ENCODE results near the gene DHCR7.

The DHCR7 gene, protein sequence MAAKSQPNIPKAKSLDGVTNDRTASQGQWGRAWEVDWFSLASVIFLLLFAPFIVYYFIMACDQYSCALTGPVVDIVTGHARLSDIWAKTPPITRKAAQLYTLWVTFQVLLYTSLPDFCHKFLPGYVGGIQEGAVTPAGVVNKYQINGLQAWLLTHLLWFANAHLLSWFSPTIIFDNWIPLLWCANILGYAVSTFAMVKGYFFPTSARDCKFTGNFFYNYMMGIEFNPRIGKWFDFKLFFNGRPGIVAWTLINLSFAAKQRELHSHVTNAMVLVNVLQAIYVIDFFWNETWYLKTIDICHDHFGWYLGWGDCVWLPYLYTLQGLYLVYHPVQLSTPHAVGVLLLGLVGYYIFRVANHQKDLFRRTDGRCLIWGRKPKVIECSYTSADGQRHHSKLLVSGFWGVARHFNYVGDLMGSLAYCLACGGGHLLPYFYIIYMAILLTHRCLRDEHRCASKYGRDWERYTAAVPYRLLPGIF

DNA sequence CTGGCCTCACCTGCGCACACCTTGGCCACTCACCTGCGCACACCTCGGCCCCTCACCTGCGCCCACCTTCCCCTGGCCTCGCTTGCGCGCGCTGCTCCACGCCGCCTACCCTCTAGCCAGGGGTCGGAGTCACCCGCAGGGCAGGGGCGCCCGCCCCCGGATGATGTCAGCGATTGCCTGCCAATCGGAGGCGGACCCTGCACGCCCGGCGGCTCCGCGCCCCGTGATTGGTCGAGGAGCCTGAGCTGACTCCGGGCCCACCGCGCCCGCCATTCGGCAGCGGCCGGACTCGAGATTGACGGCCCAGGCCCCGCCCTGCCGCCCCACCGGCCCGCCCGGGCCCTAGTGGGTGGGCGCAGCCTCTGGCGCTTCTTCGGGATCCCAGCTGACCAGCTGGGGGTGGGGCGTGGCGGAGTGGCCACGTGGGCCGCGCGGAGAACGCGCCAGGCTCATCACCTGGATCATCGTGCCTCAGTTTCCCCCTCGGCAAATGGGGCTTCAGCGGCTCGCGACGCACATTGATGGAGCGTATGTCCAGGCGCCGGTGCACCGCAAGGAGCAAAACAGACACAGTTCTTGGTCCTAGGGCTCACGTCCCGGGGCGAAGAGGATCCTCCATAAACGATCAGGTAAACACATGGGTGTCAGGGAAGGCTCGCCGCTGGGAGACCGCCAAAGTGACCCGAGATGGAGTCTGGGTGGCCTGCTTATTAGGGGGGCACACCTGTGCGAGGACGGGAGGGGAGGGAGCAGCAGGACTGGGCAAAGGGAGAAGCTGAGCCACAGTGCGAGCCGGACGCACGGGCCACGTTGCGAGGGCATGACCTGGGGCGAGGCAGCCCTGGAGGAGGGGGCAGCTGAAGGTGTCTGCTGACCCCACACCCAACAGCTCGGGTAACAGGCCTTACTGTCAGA is at the start of gene DHCR7:
DHCR7 (minus strand) TSS at position 137 of the 915 bp plus-strand sequence. CDS start 3,441 bp downstream, outside the sequence.
- peak; percentile 64 to 98 (median 90) for DNase-seq

DNA sequence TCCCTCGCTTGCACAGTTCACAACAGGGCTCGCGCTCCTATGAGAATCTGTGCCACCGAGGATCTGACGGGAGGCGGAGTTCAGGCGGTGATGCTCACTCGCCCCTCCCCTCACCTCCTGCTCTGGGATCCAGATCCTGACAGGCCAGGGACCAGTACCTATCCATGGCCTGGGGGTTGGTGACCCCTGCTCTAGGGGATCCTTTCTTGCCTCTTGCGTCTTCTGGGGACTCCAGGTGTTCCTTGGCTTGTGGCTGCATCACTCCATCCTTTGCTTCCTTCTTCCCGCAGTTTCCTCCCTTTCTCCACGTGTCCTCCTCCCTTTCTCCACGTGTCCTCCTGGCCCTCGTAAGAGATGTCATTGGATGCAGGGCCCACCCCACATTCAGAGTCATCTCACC is 48.2 kb upstream of the DHCR7 start:
- DNase-seq, result no peak

DNA sequence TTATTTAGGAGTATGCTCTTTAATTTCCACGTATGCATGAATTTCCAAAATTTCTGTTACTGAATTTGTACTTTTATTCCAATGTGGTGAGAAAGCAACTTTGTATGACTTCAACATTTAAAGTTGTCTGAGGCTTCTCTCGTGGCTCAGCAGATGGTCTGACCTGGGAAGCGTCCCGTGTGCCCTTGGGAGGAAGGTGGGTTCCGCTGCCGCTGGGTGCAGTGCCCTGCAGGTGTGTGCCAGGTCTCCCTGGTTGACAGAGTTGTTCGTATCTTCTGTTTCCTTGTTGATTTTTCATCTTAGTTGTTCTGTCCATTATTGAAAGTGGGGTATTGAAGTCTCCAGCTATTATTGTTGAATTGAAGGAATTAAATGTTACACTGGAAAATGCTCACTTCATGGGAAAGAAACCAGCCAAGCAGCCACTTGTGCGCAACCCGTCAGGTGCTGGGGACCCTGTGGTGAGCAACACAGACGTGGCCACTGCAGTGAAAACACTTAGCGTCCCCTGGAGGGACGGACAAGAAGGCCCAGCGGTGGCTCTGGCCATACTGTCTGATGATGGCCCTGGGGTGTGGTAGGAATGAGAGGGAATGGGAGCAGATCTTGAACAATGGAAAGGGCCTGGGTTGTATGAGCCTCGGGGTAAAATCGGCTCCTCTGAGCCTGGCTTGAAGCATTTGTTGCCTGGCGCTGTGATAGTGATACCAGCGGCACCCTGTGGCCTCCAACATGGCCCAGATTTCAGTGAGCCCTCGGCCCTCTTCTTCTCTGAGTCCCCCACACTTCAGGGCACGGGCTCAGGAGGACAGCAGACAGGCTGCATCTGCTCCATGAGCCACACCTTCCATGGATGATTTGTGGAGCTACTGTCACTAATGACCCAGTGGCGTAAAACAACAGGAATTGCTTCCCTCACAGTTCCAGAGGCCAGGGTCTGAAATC is 47.4 kb upstream of the DHCR7 start:
- DNase-seq, result no peak

DNA sequence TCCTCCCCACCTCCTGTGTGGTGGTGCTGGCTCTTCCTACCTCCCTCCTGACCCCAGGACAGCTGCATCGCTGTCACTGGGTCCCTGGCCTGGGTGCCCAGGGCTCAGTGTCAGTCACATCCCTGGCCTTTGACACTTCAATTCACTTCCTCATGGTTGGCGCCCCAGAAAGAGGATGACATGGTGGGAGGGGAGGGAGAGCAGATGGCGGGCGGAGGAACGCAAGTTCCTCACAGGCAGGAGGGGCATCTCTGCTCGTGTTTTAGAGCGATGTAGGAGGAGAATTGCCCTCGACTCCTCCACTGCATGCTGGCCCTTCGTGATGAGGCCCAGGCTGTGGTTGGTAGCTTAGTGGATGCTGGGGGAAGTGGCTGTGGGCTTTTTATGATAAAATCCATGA is 43.7 kb upstream of the DHCR7 start:
- no peak for DNase-seq

DNA sequence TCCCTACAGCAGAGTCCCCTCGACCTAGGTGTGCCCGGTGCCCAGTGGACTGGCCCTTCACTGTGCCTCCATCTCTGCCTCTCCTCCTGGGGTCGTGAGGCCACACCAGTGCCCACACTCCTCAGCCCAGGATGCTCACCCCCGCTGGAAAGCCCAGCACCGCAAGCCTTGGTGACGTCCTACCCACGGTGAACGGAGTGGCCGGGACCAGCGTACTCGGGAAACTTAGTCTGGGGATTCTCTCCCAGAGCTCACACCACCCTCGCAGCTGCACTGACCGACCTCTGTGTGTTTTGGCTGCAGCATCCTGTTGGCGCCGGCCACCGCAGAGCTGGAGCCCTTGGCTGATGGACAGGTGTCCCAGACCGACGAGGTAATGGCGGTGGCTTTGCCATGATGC is 43.3 kb upstream of the DHCR7 start:
- no peak for DNase-seq

DNA sequence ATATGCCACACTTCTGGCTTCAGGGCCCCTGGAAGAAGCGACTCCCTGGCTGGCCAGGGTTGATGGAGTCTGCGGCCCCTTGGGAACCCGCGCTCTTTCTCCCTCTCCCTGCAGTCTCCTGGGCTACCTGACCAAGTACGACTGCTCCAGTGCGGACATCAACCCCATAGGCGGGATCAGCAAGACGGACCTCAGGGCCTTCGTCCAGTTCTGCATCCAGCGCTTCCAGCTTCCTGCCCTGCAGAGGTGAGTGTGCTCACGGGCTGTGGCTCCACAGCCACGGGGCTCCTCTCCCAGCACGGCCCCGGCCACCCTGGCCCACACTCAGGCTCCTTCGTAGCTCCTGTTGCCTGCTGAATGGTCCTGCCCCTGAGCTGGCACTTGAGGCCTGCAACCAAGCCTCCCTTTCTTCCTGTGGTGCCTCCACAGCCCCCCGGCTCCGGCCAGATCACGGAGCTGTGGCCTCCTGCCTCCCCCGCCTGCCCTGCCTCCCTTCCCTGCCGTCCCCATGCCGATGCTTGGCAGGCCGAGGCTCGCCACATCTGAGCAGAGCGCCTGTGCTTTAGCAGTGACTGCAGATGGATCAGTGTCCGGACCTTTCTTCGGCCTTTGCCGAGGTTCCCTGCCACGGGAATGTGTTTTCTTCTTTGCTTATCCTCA is 42.7 kb upstream of the DHCR7 start:
- DNase-seq, result no peak

DNA sequence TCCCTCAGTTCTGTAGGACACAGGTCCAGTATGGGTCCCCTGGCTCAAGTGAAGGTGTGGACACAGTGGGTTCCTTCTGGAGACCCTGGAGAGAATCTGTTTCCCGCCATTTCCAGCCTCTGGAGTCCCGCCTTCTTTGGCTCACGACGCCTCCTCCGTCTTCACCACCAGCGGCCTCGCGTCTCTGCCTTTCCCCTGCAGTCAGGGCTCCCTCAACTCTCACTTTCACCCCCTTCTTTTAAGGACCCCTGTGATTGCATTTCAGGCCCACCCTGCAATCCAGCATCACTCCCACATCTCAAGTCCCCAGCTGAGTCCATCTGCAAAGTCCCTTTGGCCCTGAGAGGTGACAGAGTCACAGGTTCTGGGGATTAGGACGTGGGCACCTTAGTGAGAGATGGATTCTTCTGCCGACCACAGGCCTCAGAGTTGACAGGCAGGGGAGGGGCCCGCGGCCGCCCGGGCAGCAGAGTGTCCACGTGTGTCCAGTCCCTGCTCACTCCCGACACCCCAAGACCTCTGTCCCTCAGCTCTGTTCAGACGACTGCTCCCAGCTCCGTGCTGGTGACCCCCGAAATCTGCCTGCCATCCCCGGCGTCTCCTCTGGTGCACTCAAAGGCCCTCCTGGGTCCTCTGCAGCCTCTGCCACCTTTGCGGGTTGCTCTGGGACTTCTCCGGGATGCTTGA is 42.0 kb upstream of the DHCR7 start:
- no peak for DNase-seq

DNA sequence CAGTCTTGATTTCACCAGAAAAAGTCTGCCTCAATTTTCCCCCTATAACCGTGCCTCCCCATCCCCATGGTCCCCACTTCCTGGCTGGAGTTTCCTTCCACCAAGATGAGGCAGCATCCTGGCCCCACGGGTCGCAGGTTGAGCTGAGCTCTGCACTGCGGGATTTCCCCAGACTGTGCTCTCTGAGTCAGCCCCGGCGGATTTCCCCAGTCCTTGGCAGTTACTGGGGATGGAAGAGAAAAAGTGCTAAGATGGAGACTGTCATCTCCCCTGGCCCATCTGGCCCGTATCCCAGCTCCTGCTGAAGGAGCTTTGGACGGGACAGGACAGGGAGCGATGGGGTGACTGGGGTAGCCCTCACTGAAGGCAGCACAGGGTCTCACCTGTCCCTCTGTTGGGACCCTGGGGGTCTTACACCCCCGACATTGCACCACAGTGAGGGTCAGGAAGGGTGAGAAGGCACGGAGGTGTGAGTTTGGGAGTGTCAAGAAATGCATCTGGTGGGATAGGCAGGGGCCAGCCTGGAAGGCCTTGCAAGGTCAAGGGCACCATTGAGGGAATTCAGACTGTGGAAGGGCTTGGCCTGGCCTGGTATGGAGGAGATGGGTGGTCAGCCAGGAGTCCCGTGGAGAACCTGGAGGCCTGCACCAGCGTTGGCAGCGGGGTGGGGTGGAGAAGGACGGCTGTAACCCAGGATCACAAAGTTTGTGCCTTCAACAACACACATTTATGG is 41.3 kb upstream of the DHCR7 start:
- no peak for DNase-seq

DNA sequence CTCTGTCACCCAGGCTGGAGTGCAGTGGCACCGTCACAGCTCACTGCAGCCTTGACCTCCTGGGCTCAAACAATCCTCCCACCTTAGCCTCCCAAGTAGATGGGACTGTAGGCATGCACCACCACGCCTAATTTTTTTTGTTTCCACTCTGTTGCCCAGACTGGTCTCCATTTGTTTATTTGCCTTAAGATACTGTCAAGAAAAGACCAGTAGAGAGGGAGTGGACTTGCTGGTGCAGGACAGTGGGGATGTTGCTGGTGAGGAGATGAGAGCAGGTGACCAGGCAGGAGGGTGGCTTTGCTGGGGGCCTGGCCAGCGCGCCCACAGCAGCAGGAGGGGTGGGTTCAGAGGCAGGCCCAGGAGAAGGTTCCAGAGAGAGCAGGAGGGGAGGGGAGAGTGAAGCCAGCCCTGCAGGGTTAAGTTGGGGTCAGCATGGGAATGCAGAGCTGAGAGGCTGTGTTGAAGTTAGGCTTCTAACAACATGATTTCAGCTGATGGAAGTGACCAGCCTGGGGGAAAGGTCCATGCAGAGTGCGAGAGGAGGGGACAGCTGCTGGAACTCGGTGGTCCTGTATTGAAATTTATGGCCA is 40.6 kb upstream of the DHCR7 start:
- no peak for DNase-seq

DNA sequence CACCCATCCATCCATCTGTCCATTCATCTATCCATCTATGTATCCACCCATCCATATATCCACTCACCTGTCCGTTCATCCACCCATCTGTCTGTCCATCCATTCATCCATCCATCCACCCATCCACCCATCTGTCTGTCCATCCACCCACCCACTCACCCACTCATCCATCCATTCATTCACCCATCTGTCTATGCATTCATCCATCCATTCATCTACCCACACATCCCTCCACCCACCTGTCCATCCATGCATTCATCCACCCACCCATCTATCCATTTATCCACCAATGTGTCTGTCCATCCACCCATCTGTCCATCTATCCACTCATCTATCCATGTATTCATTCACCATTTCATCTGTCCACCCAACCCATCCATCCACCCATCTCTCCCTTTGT is 38.1 kb upstream of the DHCR7 start:
- DNase-seq, result no peak

DNA sequence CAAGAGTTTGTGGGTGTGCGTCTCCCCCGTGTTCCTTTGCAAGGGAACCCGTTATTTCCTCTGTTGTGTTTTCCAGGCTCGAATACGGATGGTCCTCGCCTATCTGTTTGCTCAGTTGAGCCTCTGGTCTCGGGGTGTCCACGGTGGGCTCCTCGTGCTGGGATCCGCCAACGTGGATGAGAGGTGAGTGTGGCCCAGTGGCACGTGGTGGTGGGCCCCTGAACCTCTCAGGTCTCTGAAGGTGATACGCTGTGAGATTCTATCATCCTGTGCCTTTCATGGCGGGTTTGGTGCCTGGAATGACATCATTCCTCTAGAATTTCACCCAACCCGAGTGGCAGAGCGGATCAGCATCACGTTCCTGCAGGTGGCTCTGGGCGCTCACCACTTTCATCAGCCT is 37.3 kb upstream of the DHCR7 start:
- DNase-seq, result no peak

DNA sequence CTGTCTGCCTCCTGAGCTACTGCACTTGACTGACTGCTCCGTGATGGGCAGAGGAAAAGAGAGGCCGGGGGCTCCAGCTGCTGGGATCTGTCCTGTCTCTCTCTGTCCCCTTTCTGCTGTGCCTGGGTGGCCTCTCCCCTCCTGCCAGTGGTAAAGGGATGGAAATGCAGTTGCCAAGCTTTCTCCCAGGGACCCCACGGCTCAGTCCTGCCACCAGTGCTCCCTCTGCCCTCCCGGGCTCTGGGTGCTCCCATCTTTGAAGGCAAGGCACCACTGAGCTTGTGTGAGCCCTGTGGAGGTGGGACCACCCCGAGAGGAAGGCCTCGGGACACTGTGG is 36.8 kb upstream of the DHCR7 start:
- no peak for DNase-seq

DNA sequence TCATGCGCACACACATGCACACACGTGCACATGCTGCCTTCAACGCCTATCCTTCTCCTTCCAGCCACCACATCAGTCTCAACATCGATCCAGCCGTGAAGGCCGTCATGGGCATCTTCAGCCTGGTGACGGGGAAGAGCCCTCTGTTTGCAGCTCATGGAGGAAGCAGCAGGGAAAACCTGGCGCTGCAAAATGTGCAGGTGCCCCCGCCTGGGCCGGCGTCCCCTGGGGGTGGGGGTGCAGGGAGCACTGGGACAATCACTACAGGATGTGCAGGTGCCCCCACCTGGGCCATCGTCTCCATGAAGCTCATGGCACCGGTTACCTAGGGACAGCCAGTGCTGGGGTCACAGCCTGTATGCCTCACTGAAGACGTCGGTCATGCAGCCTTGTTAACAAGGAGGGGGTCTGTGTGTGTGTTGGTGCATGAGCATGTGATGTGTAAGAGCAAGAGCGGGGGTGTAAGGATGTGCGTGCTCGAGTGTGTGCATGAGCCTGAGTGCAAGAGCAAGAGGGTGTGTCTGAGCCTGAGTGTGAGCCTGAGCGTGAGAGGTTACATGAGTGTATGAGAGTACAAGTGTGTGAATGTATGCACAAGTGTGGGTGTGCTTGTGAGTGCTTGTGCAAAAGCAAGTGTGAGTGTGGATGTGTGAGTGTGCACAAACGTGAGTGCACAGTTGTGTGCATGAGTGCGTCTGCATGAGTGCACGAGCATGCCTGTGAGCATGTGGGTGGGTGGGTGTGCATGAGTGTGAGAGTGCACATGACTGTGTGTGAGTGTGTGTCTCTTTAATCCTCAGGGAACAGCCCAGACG is 36.3 kb upstream of the DHCR7 start:
- no peak for DNase-seq

DNA sequence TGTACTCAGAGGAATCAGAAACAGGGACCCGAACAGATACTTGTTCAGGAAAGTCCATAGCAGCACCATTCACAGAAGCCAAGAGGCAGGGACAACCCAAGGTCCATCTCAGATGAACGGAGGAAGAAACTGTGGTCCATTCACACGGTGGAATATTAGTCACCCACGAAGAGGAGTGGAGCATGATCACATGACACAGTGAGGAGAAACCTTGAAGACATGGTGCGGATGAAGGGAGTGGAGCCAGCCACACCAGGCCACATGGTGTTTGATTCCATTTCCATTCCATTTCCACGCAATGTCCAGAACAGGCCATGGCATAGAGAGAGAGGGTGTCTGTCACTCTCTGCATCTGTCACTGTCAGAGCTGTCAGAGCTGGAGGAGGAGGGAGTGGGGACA is 35.5 kb upstream of the DHCR7 start:
- no peak for DNase-seq

DNA sequence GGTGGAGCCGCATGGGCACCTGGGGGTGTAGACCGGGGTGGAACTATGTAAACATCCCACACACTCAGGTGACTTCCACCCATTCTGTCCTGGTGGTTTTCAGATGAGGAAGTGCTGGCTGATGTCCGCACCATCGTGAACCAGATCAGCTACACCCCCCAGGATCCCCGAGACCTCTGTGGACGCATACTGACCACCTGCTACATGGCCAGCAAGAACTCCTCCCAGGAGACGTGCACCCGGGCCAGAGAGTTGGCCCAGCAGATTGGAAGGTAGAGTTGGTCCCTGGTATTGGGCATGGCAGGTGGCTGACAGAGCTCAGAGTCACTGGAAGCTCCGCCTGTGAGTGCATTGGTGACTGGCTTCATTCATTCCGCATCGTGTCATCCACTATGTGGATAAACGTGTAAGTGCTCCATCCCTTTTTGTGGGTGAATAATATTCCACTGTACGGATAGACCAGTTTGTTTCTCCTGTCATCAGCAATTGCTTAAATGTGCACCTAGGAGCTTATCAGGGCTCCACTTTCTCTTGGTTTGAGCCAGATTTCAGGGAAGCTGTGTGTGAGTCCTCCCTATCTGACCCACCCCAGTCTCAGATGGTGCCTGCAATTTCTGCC is 34.7 kb upstream of the DHCR7 start:
- DNase-seq, result no peak

DNA sequence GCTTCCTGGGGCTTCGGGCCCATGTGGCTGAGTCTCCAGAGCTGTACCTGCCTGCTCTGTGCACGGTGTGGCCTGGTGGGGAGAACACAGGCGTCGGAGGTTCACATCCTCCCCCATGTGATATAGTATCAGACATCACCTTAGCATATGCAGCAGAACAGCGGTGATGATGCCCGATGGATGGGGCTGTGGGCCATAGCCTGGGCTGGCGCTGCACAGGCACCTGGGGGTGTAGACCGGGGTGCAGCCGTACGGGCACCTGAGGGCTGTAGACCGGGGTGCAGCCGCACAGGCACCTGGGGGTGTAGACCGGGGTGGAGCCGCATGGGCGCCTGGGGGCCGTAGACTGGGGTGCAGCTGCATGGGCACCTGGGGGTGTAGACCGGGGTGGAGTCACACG is 34.0 kb upstream of the DHCR7 start:
- no peak for DNase-seq

DNA sequence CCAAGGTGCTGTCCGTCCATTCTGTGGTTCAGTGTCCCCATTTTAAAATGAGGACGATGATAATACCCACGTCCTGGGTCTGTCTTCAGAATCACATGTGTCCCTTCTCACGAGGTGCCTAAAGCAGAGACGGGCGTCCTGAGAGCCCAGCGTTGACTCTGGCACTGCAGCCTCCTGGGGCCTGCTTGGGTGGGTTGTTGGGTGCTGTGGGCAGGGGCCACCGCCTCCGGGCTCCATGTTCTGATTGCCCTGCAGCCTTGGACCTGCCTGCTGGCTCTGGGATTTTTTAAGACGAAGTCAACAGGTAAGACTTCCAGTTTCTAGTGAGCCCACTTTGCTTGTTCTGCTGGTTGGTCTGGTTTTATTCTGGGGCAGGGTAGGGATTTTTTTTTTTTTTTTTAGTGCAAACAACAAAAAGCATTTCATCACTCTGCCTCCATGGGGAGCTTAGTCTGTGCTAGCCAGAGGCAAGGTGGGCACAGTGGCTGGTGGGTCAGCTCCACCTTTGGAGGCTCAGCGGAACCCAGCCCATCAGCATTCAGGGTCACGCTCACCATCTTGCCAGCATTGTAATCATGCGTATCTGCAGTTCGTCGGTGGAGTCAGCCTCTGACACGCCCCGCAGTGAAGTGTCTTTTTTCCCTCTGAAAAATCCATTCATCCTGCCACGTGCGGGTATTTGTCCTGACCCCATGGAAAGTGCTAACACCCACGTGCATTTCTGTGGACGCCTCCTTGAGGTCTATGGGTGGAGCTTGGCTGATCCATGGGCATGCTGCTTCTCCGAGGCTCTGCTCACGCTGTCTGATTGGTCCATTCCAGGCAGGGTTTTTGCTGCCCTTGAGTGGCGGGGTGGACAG is 33.1 kb upstream of the DHCR7 start:
- DNase-seq, result no peak
